GM18858 (cell line): Measurements from ENCODE around the gene TNIK.
A peak's percentile ranks its signal among the peaks of the same experiment; 100 is the strongest.

Experiments used
- ATAC-seq: cut with Tn5 transposase; IDR thresholded peaks from one replicate; pipeline ENCODE4 v1.9.1; 2021; ENCODE audit not compliant: unreplicated experiment

Gene TNIK

DNA sequence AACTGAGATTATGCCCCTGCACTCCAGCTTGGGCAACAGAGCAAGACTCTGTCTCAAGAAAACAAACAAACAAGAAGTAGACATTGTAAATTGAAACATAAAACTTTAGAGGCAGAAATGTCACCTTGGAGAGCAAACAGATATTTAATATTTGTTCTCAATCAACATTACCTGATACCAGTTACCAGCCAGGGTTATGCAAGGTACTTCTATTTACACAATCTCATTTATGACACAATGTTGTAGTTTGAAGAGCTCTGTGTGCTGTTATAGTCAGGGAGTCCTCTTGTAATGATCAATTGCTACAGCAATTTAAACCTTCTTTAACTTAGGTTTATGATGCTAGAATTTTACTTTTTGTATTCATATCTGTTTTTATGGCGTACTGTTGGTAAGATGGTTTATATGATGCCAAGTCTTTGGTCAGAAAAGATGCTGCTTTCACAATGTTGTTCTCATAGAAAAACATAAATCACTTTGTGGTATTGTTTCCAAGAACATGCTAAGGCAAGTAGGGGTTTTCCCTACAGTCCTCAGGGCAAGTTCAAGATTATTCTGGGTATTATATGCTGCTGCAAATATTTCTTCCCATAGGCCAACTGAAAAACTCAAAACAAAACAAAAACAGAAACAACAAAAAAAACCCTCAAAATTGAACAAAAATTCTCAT is 173.5 kb downstream of the TNIK start:
- ATAC-seq = peak; percentile 53

DNA sequence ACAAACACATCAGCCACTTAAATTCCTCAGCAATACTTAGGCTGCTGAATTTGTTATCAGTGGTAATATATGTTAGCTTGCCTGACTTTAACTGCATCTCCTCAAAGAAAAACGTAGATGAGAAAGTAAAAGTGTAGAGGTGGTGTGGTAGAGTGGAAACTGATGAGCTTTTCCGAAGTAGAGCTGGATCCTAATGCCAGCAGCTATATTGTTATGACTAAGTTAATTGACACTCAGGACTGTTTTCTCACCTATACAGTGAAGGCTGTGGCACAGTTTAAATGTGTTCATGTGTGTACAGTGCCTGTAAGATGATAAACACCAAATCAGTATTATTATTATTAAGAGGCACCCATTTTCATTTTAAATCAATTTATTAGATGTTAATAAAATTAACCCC is 174.9 kb downstream of the TNIK start:
- ATAC-seq = peak; percentile 46

DNA sequence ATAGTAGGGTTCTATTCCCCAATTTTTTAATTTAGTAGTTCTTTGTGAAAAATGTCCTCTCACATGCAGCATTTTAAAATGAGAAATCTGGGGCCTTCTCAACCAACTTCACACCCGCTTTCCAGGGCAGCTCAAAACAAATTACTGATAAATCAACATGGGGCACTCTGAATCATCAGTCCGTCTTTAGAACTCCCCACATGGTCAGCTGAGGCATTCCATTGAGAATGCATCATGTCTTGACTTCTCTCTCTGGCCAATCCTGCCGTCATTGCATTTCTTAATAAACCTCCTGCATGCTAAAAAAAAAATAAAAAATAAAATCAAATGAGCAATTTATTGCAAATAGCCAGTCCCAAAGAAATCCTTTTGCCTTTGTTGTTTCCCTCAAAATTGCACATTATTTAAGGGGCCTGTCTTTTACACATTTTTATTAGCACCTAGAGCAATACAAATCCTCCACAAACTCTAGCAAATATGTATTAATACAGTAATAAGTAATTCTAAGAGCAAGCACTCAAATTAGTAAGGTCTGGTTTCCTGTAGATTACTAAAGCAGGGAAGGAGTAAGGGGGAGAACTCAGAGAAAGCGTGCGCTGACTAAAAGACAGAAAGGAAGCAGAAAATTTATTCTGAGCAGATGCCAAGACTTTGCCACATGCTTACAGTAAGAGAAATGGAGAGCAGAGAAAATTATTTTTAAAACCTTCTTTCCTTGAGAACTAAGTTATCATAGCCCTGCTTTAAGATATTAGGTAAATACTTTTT is 175.7 kb downstream of the TNIK start:
- ATAC-seq = peak; percentile 33

DNA sequence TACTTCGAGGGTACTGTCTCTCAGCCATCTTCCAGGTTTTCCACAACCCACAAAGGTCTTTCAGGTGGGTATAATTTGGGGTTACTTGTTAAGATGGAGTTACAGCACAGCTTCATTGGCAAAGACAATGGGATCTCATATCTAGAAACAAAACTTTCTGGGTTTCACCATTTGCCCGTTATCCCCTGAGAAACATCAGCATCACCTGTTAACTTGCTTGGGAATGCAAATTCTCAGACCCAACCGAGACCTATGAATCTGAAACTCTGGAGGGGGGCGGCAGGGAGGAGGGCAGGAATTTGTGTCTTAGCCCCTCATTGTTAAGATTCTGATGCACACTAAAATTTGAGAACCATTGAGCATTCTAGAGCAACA is 176.4 kb downstream of the TNIK start:
- ATAC-seq = no peak

DNA sequence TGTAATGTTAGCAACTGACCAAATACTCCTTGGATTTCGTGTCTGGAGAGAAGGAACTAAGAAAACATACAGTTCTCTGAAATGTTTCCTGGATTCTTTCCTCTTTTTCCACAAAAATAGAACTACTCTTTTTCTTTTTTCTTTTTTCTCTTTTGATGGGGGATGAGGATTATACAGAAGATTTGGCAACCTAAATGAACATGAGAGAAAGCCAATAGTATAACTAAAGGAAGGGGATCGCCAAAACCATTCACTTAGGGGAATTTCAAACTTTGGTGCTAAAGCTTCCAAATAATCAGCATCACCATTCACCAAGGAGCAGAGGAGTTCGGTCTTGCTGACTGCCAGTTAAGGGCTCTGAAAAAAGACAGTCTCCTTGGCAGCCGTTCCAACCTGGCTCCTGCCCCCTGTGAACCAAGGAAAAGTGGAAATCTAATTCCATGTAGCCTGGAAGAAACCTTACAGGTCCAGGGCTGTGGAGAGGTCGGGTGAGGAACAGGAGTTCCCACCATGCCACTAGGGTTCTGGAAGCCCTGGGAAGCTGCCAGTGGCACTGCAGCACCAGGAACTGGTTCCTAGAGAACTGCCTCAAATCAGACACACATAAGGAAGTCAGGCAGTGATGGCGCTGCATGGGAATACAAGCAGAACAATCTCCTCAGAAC is 176.9 kb downstream of the TNIK start:
- ATAC-seq = no peak

DNA sequence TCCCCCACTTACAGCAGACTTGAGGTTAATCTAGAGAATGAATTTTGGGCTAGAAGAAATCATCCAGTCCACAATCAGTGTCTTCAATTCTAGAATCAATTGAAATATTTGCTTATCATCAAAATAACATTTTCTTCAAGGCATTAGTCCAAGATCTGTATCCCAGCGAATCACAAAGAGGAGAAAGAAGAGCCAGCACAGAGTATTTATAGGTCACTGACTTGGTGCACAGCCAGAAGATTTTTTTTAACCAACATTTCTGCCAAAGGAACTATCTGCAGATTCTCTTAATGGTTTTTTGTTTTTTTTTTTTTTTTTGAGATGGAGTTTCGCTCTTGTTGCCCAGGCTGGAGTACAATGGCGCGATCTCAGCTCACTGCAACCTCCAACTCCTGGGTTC is 178.2 kb downstream of the TNIK start:
- ATAC-seq = no peak

DNA sequence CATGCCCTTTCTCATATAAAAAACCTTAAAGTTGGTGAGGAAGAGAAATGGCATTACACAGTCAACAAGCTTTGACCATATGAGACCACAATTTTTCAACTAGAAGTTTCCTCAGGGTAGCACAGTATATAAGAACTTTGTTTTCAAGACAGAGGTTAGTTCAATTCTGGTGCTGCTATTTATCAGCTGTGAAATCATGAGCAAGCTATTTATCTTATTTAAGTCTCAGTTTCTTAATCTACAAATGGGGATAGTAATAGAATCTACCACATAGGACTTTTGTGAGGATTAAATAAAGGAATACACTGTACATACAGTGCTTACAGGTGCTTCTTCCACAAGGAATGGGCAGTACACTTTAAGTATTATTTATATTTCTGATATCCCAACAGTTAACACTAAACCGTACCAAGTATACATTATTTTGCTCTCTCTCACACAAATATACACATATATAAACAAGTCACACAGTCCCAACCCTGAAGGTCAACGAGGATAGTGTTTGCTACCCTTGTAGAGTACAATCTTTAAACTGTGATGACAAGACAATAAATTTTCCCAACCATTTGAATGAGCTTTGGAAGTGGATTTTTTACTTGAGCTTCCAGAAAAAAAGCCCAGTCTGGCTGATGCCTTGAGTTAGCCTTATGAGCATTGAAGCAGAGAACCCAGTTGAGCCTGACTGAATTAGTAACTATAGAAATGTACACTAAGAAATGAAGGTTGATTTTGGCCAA is 178.8 kb downstream of the TNIK start:
- no peak for ATAC-seq

DNA sequence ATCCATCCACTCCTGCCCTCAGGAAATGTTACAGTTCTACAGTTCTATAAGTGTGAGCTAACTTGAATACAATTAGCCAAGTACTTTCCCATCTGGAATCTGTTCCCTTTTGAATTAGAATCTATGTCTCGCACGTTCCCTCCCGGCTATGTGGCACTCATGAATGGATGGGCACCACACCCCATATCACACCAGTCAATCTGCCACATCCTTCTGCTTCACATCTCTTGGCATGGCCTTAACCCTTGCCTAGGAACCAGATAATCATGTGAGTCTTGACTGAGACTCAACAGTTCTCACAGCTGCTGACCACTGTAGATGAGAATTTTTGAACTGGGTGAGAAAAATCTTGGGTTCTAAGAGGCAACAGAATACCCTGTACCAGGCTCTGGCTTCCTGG is 180.2 kb downstream of the TNIK start:
- no peak for ATAC-seq

DNA sequence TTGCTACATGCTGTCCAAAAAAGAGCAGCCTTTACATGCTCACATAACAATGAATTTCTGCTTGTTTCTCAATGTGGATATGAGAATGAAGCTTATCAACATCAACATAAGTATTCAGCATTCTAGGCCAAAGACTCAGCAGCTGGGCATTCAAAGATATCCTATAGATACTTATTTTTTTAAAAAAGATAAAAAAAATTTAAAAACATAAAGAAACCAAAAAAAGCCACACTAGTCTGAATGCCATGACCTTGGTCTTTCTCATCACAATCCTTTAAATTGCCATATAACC is 182.0 kb downstream of the TNIK start:
- ATAC-seq = no peak

DNA sequence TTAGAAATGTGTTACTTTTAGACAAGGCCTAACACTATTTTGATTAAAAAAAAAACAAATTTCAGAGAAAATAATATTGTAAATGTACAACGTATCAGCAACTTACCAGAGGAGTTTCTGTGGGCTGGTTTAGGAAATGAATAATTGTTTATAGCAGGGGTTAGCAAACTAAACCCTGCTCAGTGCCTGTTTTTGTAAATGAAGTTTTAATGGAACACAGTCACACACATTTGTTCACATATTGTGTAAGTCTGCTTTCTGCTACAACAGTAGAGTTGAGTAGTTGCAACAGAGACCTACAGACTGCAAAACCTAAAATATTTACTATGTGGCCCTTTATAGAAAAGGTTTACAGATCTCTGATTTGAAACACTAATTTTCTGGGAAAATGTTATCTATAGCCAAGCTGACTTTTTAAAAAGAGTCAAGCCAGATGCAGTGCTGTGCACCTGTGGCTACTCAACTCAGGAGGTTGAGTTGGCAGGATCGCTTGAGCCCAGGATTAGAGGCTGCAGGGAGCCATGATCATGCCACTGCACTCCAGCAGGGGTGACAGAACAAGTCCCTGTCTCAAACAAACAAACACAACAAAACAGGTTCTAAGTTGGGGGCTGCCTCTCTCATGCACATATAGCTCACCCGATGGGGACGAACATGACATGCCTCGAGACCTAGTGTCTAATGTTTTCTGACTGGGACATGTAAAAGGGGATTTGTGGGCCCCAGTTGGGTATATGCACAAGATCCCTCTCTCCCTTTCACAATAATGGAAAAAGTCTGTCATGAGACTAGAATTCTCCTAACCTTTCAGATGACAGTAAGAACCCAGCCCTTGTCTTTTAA is 182.5 kb downstream of the TNIK start:
- ATAC-seq = no peak

DNA sequence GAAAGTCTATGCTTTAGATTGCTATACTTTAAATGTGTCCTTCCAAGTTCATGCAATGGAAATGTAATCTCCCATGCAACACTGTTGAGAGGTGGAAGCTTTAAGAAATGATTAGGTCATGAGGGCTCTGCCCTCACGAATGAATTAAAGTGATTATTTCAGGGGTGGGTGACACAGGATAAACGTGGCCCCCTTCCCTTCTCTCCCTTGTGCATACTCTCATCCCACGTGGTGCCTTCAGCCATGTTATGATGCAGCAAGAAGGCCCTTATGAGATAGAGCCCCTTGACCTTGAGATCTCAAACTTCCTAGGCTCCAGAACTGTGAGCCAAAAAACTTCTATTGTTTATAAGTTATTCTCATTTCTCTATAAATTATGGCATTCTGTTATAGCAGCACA is 183.3 kb downstream of the TNIK start:
- ATAC-seq = no peak

DNA sequence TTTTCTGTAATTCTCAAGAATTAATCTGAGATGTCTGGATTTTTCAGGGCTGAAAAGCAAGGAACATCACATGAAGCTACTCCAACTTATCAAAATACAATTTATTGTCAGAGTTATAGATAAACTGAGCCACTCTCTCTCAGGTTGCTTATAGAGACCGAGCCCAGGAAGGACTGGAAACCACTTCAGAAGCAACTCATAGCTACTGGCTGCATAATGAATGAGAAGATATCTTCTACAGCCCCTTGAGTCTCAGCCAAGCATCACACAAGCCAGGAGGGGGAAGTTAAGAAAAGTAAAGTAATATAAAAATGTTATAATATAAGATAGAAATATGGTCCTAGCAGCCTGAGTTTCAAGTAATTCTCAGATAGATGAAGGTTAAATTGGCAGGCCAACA is 186.0 kb downstream of the TNIK start:
- ATAC-seq = no peak

DNA sequence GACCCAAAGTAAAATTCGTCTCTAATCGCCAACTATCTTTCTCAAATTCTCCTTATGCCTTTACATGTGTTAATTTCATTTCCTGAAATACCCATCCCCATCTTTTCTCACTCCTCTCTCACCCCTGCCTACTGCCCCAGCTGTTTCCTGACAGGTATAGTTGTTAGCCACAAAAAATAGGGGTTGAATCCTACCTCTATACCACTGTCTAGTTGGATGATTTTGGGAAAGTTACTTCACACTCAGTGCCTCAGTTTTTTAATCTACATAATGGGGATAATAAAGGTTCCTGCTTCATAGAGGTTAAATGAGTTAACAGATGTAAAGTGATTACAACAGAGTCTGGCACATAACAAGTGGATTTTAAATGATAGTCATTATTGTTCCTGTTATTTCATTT is 189.7 kb downstream of the TNIK start:
- no peak for ATAC-seq

DNA sequence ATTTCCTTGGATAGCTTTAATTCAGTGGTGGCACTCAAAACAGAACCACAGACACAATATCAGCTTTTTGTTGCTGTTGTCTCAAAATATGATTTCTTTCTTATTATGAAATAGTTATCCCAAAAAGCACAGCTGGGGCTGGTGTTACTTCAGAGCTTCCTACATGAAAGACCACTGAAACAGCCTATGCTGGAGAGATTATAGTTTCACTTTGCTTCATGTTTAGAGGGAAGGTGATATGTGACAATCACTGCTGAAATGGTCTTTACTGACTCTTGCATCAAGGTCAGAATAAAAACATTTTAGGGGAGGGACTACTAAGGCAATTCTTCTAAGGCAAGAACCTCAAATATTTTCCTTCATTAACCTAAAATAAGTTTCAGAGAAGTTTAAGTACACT is 190.7 kb downstream of the TNIK start:
- peak; percentile 39 for ATAC-seq

DNA sequence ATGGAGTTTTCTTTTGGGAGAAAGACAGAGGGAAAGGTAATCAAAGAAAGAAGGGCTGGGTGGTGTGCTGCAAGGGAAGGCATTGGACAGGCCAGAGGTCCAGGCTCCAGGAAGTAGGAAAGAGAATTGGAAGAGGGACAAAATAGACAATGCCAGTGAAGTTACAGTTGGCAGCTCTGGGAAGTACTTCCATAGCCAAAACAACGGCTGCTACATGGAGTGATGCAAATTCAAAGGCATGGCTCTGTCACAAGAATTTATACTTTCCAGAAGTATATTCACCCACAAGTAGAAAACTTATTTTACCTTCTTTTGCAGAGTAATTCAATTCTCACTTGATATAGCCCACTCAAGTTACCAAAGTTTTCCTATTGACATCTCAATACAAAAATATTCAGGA is 191.5 kb downstream of the TNIK start:
- no peak for ATAC-seq

DNA sequence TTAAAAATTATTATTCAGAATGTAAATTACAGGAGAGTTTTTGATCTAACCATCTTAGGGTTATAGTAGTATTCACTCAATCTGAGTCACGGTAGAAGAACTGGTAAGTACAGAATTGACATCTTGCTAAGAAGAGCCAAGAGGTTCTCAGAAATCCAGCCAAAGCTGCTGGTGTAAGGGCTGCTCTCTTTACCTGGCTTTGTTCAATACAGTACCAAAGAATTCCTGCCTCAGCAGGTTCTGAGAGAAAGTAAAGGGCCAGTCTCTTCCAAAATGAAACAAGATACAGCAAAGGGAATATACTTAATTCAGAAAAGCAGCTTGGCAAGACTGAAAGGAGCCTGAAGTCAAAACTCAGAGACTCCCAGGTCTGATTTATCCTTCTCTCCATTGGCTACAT is 193.1 kb downstream of the TNIK start:
- ATAC-seq = no peak

DNA sequence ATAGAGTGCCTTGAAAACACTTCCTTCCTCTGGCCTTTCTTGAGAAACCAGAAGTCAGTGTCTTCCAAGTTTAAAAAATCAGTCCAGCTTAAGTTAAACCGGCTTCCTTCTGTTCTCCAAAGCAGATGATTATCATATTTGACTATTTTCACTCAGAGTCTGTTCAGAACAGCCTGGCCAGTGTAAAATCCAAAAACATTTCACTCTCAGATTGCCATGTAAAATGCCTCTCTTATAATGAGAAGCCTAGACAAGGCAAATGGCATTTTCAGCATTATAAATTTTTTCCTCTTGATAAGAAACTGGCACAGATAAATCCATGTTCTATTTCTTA is 193.5 kb downstream of the TNIK start:
- no peak for ATAC-seq

DNA sequence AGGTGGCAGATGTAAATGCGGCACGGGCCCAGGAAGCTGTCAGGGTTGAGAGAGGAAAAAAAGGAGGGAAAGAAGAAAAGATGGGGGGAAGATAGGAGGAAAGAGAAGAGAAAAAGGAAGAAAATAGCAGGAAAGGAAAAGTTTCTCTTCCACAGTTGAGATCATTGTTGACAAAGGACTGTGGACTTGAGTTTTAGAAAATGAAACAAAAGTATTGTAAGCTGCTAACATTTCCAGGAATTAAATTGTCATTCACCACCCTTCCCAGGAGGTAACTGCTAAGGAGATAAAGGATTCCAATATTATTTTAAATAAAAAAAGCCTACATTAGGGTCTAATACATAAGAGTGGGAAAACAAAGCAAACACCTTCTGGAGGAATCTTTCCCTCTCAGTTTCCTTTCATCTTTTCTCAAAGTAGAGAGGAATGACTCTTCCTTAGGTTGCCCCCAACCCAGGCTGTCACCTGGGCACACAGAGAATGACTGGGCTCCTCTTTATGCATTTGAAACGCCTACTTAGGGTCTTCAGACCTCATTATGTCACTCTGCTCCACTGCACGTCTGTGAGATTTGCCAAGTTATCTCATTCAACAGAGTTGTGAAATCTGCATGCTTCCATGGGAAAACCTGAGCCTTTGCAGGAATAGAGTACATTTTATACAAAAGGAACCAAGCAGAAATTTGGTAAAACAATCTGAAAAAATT is 194.0 kb downstream of the TNIK start:
- no peak for ATAC-seq

DNA sequence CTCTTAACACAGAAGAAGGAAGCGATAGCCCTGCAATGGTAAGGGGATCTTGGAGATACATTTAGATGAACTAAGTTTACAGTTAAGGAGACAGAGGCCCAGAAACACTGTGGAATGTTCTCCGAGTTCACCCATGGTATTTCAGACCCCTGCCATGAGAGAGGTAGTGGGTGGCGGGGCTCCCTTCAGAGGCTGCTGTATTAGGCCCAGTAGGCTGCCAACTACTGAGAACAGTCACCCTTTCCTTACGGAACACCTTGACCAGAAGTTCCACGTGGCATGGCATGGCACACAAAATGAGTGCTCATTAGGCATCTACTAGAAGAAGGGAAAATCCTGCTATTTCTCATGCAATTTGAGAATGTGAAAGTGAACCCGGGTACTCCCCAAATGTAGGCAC is 195.4 kb downstream of the TNIK start:
- ATAC-seq = no peak

DNA sequence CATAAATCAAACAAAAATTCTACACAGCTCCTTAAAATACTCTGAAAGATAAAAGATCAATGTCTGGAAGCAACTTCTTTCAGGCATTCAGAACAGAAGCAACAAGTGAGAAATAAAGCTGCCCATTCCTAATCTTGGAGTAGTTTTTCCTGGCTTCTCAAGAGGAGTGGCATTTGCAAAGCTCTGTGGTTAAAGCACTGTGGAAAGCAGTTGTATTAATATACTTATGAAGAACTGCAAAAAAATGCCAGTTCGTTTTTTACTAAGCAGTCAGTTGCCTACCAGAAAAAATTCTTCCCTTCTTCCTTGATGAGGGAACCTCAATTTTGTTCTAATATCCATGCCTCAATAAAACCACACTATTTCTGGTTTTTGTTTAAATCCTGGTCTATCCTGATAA is 197.8 kb downstream of the TNIK start:
- ATAC-seq = no peak

DNA sequence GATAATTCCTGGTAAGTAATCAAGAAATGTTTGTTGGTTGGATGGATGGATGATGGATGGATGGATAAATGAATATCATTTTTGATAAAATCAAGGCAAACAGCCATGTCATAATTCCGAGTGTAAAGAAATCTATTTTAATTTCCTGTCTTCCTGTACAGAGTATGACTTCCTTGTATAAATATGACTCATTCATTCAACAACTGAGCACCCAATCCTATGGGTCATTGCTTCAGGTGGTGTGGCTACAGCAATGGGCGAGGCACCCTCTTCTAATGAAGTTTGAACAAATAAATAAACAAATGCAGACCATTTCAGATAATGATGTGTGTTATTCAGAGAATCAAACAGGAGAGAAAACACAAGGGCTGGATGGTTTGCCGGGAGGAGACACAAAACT is 198.7 kb downstream of the TNIK start:
- no peak for ATAC-seq
